ENCODE results near the gene OTOGL.

- TF ChIP-seq CTCF (IDR thresholded peaks at IDR 0.05; ENCODE audit: poor library complexity, severe bottlenecking) (no peak), REST (IDR thresholded peaks at IDR 0.05; ENCODE audit: borderline replicate concordance) (no peak), EP300 (conservative IDR thresholded peaks at IDR 0.05; ENCODE audit: poor library complexity, severe bottlenecking) (no peak), RAD21 (conservative IDR thresholded peaks at IDR 0.05) (no peak)
Observed at GRCh38 chr12:80239867-80240266, 140.5 kb downstream of the OTOGL start.

Measured in neural cell (in vitro differentiated cells).